H4 (cell line): ENCODE data around the gene TOMM22. TPM values are rescaled to one million over a fixed set of nuclear protein-coding genes. Genes with fewer than 3 reads are reported as not detected.

ENCODE experiments used
- DNase-seq: peaks from one replicate; pipeline ENCODE4 v3.0.0-alpha.2; 2015; ENCODE audit warnings: low spot score
- total RNA-seq: library from RNA; depleted of rRNA; stranded (reverse); fragments of >200 nt; shearing (Covaris generic); gene quantifications from 2 replicates; pipeline ENCODE4 v1.2.3, GENCODE V29; 2014

The TOMM22 gene
- total RNA-seq, 1 experiment from 2014 or later = 90.7 TPM

DNA sequence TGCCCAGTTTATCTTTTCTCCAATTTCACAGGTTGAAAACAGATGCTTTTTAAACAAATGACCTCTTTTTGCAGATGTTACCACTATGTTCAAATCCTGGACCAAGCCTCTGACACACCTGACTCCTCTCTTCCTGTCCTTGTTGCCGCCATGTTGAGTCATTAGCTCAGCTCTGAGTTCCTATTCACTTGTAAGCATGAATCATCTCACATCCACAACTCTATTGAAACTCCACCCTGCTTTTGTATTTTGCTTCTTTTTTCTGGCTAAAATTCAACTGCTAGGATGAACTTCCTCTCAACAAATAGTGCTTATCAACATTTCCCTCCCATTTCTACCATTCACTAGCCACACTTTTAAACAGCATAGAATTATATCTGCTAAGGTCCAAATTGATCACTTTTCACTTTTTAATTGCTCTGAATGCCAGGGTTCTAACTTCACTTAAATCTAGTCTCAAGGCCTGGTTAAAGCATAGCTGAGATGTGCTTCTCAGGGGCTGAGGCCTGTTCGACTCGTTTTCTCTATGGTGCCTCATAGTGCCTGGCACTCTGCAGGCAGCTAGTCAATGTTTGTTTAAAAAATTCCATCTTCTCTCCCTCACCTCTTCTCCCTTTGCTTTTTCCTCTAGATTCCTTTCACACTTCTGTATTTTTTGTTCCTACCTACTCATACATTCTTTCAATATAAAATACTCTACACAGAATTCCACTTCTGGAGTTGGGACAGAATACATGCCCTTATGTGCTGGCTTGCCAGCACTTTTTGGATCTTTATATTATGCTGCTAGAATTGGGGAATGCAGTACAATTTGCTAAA, 15.1 kb downstream of the TOMM22 start:
- peak; percentile 51 for DNase-seq

- no peak for DNase-seq
Observed at GRCh38 chr22:38697425-38698089, 15.8 kb downstream of the TOMM22 start.

DNA sequence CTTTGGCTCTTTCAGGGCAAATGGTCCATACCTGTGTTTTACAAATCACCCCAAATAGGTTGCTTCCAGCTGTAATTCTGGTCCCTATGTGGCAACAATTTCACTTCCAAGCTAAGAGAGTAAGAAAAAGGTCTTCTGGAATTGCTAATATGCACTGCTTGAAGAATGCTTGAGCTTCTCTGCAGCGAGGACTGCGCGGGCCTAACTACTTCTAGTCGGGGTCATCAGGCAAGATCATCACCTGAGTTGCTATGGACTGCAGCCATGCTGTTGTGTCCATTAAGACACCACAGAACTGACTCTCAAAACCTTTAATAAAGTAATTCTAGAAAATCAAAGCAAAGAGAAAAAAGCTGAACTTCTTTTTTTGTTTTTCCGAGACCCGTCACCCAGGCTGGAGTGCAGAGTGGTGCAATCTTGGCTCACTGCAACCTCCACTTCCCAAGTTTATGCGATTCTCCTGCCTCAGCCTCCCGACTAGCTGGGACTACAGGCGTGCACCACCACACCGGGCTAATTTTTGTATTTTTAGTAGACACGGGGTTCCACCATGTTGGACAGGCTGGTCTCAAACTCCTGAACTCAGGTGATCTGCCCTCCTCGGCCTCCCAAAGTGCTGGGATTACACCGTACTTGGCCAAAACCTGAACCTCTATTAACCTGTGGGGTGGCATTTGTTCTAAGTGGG, 16.8 kb downstream of the TOMM22 start:
- no peak for DNase-seq

DNA sequence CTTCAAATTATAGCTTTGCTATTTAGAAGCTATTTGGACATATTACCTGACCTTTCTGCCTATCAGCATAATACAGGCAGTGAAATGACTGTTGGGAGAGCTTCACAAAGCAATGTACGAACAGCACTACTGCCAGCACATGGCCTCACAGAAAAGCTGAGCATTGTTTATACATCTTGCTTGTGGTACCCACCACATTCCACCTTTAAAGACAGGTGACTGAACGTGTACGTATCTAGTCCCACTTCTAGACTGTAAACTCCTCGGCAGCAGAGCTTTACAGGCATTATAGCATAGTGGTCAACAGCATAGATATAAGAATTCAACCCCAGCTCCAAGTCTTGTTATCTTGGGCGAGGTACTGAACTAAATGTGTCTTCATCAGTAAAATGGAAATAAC, 17.4 kb downstream of the TOMM22 start:
- DNase-seq = no peak

DNA sequence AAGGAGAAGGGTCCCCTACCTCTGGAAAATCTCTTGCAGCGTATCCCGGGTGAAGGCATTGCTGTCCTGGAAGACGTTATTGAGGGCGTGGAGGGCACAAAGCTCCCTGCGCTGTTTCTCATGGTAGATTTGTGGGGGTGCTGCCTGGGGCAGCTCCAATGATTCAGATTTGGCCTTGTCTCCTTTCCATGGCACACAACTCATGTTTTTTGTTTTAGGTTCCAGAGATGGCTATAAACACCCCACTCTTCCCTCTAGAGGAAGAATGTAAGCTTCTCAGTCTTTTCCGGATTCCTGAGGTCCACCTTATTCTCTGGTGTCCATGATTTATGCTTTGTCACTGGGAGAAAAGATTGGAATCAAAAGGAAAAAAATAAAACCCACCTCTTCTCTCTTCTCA, 18.0 kb downstream of the TOMM22 start:
- no peak for DNase-seq

DNA sequence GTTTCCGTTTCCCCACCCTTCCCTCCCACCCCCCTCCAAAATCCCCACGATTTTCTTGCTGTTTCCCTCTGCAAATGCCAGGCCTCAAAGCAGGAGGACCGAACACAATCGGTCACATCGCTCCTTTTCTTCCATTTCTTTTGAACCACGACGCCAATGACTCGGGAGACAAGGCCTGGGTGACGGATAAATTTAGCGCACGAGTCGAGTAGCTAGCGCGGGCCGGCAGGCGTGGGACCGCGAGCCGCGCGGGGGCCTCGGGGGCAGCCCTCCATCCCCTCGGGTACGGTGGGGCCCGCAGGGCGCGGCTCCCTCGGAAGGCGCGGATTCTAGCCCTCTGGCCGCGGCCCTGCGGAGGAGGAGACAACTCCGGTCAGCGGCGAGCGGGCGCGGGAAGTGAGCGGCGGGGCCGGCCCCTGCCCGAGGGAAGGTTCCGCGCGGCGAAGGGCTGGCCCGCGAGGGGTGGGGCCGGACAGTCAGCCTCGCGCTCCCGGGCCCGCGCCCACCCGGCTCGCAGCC, 18.6 kb downstream of the TOMM22 start:
- DNase-seq = no peak

- peak; percentile 89 for DNase-seq
Observed at GRCh38 chr22:38700789-38701628, 19.3 kb downstream of the TOMM22 start, which contains the start of gene JOSD1. Gene JOSD1 (minus strand): TSS chr22:38700943. CDS start chr22:38699987, 956 bp downstream.

- no peak for DNase-seq
Observed at GRCh38 chr22:38704654-38705234, 23.0 kb downstream of the TOMM22 start.

- DNase-seq = peak; percentile 100
Observed at GRCh38 chr22:38705235-38706100, 23.7 kb downstream of the TOMM22 start, which contains the start of gene GTPBP1. Gene GTPBP1 (plus strand): TSS chr22:38705944. CDS start chr22:38705956, 12 bp downstream.

GRCh38 chr22:38706101-38706900, 24.5 kb downstream of the TOMM22 start:
- DNase-seq = no peak

DNA sequence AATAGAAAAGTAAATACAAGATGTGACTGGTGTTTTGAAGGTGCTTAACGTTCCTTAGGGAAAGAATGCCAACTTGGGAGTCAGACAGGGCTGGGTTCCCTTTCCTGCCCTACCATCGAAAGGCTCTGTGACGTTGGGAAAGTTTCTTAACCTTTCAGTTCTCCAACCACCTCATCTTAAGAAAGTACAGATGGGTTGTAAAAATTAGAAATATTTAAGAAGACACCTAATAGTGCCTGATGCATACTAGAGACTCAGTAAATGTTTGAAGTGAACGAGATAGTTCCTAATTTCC, 25.1 kb downstream of the TOMM22 start:
- no peak for DNase-seq

- DNase-seq = peak; percentile 33
Observed at GRCh38 chr22:38707346-38707745, 25.6 kb downstream of the TOMM22 start.

DNA sequence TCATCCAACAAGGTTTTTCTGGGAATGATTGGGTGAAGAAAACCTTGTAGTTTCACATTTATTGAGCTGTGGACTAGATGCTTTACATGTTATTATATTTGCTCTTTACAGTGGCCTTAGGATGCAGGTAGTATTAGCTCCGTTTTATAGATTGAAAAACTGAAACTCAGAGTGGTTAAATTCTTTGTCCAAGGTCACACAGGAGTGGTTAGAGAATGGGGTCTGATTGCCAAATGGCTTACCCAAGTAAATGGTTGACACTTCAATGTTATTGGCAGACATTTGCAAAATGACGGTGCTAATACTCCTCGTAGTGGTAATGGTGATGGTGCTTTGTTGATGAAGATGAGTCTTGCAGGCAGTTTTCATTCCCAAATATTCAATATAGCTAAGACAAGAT, 26.2 kb downstream of the TOMM22 start:
- DNase-seq = no peak

GRCh38 chr22:38709306-38709705, 27.5 kb downstream of the TOMM22 start:
- DNase-seq = no peak

DNA sequence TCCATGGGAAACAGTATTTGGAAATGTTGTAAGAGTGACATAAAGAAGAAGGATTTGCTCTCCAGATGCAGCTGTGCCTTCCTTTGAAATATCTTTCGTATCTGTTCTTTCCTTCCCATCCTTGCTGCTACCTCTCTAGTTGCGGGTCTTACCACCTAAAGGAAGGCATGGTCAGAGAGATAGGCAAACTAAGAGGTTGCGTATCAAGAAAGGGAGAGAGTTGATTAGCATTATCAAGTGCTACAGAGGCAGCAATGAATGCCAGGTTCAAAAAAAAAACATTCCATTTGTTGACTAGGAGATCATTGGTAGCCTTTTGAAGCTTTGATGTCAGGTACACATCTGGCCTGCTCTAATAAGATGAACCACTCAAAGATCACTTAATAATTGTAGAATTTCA, 28.6 kb downstream of the TOMM22 start:
- DNase-seq = no peak

- no peak for DNase-seq
Observed at GRCh38 chr22:38710866-38711265, 29.1 kb downstream of the TOMM22 start.

- no peak for DNase-seq
Observed at GRCh38 chr22:38712486-38713207, 30.9 kb downstream of the TOMM22 start.

- no peak for DNase-seq
Observed at GRCh38 chr22:38713921-38714320, 32.2 kb downstream of the TOMM22 start.
